Measurements from ENCODE around the gene PAOX. TPM values are rescaled to one million over a fixed set of nuclear protein-coding genes. Genes with fewer than 3 reads are reported as not detected.

Gene PAOX
- total RNA-seq, 2 donors from 2014 or later, result 12.4 to 13.8 TPM

DNA sequence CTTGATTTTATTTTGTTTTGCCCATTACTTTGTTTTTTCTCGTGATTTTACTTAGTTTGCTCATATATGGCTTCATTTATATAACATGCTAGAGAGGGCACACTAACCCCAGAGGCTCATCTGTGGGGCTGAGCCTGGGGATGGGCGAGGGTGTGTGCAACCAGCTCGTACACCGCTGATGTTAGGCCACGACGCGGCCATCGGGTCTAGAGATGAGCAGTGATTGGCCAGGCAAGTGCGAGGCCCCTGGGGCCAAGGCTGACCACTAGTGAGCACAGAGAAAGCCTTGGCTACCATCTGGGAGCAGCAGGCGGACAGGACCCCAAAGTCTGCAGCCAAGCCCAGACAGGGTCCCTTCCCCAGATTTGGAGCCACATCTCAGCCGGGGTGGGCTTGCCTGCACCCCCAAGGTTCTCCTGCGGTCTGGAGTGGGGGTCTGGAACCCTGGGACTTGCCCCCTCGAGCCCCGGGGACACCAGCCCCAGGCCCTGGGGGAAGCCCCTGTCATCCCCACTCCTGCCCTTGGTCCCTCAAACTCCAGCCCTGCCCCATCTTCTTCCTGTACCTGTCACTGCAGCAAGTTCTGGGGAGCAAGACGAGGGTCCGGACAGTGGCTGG, 25.0 kb upstream of the PAOX start:
- no peak overlapping the region for H3K4me3 Mint-ChIP-seq
- no peak for ATAC-seq (replicated peaks in 1 of 2)
- H3K9me3 Mint-ChIP-seq, result no peaks in the 10 kb centered on the region
- no peak for DNase-seq
- H3K27me3 Mint-ChIP-seq (ENCODE audit: low read depth), result peaks cover 4% of the 10 kb centered on the region
- H3K4me1 Mint-ChIP-seq (ENCODE audit: low read depth), result peaks cover 11% of the 10 kb centered on the region
- no peaks in the 10 kb centered on the region for H3K36me3 Mint-ChIP-seq (ENCODE audit: insufficient read depth in 2 of 2)
- no peak overlapping the region for H3K27ac Mint-ChIP-seq

DNA sequence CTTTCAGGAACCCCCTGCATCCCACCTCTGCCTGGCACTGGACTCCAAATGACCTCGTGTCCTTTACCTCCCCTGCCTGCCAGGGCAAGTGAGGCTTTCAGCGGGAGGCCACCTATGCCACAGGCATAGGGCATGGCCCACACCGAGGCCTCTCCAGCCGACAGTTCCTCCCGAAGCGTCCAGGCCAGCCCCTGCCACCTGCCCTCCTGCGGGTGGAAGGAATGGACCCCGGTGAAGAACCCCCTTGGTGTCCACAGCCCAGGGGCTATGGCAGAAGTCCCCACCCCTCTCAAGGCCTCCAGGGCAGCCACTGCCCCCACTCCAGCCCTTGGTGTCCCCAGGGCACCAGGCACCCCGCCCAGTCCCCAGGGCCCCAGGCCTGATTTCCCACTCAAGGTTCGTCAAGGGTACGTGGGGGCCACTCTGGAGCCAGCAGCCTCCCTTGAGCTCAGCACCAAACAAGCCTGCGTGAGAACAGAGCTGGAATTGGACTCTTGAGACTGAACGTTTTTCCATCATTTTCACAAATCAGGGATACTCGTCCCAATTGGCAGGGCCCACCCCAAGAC, 24.3 kb upstream of the PAOX start:
- Mint-ChIP-seq H3K4me3 (no peak overlapping the region), H3K27ac (no peak overlapping the region), H3K4me1 (ENCODE audit: low read depth) (peaks cover 7% of the 10 kb centered on the region), H3K9me3 (no peaks in the 10 kb centered on the region), H3K36me3 (ENCODE audit: insufficient read depth in 2 of 2) (no peaks in the 10 kb centered on the region), H3K27me3 (ENCODE audit: low read depth) (no peaks in the 10 kb centered on the region)
- DNase-seq (no peak), ATAC-seq (replicated peaks in 1 of 2) (no peak)

DNA sequence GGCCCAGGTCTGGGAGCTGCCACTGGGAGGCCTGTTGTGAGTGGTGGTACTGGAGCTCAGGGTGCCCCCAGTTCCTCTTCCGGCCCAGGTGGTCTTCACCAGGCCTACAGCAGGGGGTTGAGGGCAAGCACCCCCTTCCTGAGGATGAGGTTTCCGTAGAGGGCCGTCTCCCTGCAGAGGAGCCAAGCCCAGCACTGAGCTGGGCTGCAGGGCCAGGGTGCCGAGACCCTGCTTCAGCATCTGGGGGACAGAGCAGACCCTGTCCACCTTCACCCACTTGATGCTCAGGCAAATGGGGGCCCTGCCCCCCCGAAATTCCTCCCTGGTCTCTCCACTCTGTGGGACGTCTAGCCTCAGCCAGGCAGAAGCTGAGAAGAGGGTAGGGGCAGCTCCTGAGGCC, 23.8 kb upstream of the PAOX start:
- no peaks in the 10 kb centered on the region for H3K36me3 Mint-ChIP-seq (ENCODE audit: insufficient read depth in 2 of 2)
- no peak for ATAC-seq (replicated peaks in 1 of 2)

DNA sequence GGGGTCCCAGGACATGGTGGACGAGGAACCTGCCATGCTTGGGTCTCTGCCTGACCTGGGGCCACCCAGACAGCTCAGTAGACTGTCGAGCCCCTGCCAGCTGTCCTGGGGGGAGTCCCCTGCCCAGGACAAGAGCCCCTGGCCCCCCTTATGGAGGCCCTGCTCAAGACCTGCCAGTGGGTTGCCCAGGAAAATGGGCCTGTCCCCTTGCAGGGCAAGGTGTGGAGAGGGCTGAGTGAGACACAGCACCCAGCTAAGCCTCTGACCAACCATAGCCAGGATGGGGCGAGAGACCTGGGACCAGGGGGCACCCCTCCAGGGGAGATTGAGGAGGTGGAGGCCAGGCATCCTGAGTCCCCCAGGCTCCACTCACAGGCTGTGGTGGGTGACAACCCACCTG, 23.1 kb upstream of the PAOX start:
- no peak overlapping the region for H3K27ac Mint-ChIP-seq
- peaks cover 7% of the 10 kb centered on the region for H3K4me1 Mint-ChIP-seq (ENCODE audit: low read depth)
- DNase-seq, result no peak
- H3K36me3 Mint-ChIP-seq (ENCODE audit: insufficient read depth in 2 of 2), result no peaks in the 10 kb centered on the region
- H3K9me3 Mint-ChIP-seq, result no peaks in the 10 kb centered on the region
- no peaks in the 10 kb centered on the region for H3K27me3 Mint-ChIP-seq (ENCODE audit: low read depth)
- ATAC-seq (replicated peaks in 1 of 2), result no peak
- H3K4me3 Mint-ChIP-seq, result peak overlapping the region; percentile 69 to 71

More for the DNA sequence above, 23.8 kb upstream of the PAOX start:
- peaks cover 7% of the 10 kb centered on the region for H3K4me1 Mint-ChIP-seq (ENCODE audit: low read depth)
- no peak overlapping the region for H3K27ac Mint-ChIP-seq
- DNase-seq, result no peak
- H3K9me3 Mint-ChIP-seq, result no peaks in the 10 kb centered on the region
- no peak overlapping the region for H3K4me3 Mint-ChIP-seq
- no peaks in the 10 kb centered on the region for H3K27me3 Mint-ChIP-seq (ENCODE audit: low read depth)

DNA sequence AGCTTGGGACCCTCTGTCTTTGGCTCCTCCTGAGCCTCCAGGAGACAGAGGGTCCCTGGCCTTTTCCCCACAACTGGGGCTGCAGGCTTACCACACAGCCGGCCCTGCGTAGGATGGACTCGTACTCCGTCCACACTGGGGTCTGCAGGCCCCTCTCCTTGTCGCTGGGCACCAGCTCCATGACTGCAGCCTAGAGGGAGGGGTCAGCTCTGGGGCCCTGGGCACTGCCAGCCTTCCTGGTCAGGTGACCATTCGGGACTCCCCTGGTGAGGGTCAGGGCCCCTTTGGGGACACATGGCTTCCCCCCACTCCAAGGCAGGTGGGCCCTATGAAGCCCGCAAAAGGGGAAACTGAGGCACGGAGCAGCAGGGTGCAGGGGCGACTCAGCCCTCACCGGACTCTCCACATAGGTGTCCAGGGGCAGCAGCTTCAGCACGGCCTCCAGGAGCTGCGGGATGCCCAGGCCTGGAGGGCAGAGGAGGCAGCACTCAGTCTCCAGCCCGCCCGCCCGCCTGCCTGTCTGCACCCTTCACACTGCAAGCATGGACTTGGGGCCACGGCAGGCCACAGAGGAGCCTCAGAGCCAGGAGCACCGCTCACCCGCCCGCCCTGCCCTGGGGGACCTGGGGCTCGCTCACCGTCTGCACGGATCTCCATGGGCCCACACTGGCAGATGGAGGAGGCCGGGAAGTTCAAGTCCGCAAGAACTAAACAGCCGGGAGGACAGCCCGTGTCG, 22.3 kb upstream of the PAOX start:
- ATAC-seq (replicated peaks in 1 of 2) (no peak), DNase-seq (no peak)
- no peak overlapping the region for H3K27ac Mint-ChIP-seq
- peaks cover 9% of the 10 kb centered on the region for H3K4me1 Mint-ChIP-seq (ENCODE audit: low read depth)
- H3K27me3 Mint-ChIP-seq (ENCODE audit: low read depth), result no peaks in the 10 kb centered on the region
- no peaks in the 10 kb centered on the region for H3K9me3 Mint-ChIP-seq
- no peaks in the 10 kb centered on the region for H3K36me3 Mint-ChIP-seq (ENCODE audit: insufficient read depth in 2 of 2)
- H3K4me3 Mint-ChIP-seq, result peak overlapping the region; percentile 79 to 83

DNA sequence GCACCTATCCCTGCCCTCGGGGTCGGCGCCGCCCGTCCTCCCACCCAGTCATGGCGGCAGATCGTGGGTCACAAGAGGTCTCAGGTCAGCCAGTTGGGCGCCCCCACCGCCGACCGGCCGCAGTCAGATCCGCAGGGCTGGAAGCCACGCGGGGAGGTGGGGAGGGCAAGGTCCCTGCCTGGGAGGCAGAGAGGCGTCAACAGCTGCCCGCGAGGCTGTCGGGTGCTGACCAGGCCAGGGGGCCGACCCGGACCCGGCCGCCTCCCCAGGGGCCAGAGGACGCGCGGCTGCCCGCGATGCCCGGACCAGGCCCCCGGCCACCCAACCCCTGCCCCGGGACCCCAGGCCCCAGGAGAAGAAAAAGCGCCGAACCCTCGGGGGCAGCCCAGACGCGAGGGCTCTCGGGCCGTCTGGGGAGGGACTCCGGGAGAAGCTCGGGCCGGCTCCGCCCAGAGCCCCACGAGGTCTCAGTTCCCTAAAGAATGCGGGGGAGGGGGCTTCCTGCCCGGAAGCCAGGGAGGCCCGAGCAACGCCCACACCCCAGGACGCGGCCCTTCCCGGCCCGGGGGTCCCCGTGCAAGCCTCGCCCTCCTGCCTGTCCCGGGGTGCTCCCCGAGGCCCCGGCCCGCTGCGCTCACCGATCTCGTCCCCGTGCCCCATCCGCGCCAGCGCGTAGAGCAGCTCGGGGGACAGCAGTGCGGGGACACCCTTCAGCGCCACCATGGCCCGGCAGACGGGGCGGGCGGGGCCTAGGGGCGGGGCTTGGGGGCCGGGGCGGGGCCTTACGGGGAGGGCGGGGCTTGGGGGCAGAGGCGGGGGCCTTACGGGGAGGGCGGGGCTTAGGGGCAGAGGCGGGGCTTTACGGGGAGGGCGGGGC, 21.5 kb upstream of the PAOX start, which contains the start of gene FUOM:
Gene FUOM (minus strand): TSS at position 735 of the 877 bp plus-strand sequence. CDS start 12 bp downstream, at position 723.
- Mint-ChIP-seq H3K4me3 (peak within 1 kb of the TSS; percentile 79 to 83), H3K4me1 (ENCODE audit: low read depth) (peaks cover 14% of the 10 kb centered on the region), H3K27ac (no peak within 1 kb of the TSS), H3K27me3 (ENCODE audit: low read depth) (no peaks in the 10 kb centered on the region), H3K9me3 (no peaks in the 10 kb centered on the region), H3K36me3 (ENCODE audit: insufficient read depth in 2 of 2) (peaks cover 0 to 3% of the 10 kb centered on the region in 2 donors)
- peak; percentile 92 for ATAC-seq (replicated peaks in 1 of 2)
- peak; percentile 79 to 80 for DNase-seq

DNA sequence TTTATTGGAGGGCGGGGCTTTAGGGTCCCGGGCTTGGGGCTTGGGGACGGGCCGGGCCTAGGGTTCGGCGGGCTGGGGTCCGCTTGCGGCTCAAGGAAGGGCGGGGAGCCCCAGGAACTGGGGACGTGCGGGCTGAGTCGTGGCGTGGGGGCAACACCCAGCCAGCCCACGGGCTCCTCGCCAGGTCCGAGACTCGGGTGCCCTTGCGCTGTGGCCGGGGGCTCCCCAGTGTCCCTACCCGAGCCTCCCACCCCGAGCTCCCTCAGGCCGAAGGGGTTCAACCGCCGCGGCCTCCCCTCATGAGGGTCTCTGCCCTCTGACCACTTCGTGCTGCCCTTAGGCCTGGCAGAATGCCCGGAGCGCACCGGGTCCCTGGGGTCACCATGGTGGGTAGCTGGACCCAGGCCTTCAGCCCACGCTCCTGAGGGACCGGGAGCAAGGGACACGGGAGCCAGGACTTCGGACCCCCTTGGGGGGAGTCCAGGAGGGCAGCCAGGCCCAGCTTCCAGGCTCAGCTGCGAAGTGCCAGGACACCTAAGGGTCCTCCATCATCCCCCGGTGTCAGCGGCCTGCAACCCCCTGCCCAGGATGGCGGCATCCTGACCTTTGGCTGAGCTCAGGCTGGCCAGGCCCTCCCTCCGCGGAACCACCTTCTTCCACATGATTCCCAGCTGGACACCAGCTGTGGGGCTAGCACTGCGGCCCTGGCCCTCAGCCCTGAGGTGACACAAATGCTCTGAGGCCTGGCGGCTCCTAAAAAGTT, 20.7 kb upstream of the PAOX start:
- DNase-seq (no peak), ATAC-seq (replicated peaks in 1 of 2) (peak; percentile 30 to 39)
- Mint-ChIP-seq H3K27ac (no peak overlapping the region), H3K9me3 (no peaks in the 10 kb centered on the region), H3K36me3 (ENCODE audit: insufficient read depth in 2 of 2) (peaks cover 0 to 3% of the 10 kb centered on the region in 2 donors), H3K27me3 (ENCODE audit: low read depth) (no peaks in the 10 kb centered on the region), H3K4me1 (ENCODE audit: low read depth) (peaks cover 14% of the 10 kb centered on the region), H3K4me3 (no peak overlapping the region)

DNA sequence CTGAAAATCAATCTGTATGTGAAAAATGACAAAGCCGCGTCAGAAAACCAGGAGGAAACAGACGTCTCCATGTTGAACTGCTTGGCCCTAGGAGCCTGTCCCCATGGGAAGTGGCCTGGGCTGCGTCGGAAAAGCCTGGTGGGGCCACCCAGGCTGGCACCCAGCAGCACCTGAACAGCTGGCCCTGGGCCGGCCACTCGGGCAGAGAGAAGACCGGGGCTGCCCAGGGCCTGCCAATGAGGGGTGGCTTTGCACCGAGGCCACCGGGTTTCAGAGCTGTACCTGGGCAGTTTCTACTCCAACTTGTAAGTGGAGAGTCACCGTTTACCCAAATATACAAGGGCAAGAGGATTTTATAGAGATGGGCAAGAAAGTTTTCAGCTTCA, 20.1 kb upstream of the PAOX start:
- H3K36me3 Mint-ChIP-seq (ENCODE audit: insufficient read depth in 2 of 2), result peaks cover 0 to 3% of the 10 kb centered on the region in 2 donors
- H3K4me1 Mint-ChIP-seq (ENCODE audit: low read depth), result peaks cover 14% of the 10 kb centered on the region
- H3K27ac Mint-ChIP-seq, result no peak overlapping the region
- no peak overlapping the region for H3K4me3 Mint-ChIP-seq
- no peak for ATAC-seq (replicated peaks in 1 of 2)
- H3K27me3 Mint-ChIP-seq (ENCODE audit: low read depth), result no peaks in the 10 kb centered on the region
- no peaks in the 10 kb centered on the region for H3K9me3 Mint-ChIP-seq
- no peak for DNase-seq

DNA sequence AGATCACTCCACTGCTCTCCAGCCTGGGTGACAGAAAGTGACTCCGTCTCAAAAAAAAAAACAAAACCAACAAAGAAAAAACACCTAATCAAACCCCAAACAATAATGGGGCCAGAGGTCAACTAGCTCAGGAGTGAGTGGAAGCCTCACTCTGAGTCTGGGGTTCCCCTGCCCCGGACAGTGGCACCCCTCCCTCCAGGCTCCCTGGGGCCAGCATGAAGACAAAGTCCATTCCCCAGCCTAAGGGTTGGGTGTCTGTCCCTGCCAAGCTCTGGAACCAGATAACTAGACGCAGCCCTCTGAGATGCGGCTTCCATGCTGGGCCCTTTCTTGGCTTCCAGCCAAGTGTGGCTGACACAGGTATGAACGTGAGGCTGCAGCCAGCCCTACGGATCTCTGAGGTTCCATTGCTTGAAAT, 19.5 kb upstream of the PAOX start:
- peaks cover 0 to 3% of the 10 kb centered on the region in 2 donors for H3K36me3 Mint-ChIP-seq (ENCODE audit: insufficient read depth in 2 of 2)
- peaks cover 14% of the 10 kb centered on the region for H3K4me1 Mint-ChIP-seq (ENCODE audit: low read depth)
- no peak overlapping the region for H3K4me3 Mint-ChIP-seq
- no peak overlapping the region for H3K27ac Mint-ChIP-seq
- ATAC-seq (replicated peaks in 1 of 2), result no peak
- no peak for DNase-seq
- H3K27me3 Mint-ChIP-seq (ENCODE audit: low read depth), result no peaks in the 10 kb centered on the region
- H3K9me3 Mint-ChIP-seq, result no peaks in the 10 kb centered on the region

DNA sequence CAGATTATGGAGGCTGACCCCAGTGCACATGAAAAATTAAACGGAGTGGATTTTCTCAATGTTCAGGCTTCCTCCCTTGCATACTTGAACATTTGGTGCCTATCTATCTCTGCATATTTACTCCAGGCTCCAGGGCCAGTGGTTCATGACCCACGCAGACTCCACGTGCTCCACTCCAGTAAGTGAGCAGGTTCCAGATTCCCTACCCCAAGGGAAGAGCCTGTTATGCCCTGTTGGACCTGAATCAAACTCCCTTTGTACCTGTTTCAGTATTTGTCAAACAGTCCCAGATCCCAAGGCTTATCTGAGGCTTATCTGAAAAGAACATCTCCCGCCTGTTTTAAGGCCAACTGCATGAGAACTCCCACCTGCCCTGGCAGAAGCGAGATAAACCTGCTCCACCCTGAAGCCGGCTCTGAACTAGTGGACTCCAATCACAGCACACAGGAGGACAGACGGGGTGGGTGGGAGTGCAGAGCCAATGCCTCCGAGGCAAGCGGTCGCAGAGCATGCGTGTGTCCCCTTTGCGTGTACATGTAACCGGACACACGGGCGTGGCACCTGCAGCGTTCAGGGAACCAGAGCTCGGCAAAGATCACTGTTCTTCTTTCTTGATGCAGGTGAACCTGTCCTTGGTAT, 19.0 kb upstream of the PAOX start:
- DNase-seq, result no peak
- no peak overlapping the region for H3K27ac Mint-ChIP-seq
- H3K4me3 Mint-ChIP-seq, result no peak overlapping the region
- ATAC-seq (replicated peaks in 1 of 2), result no peak
- H3K36me3 Mint-ChIP-seq (ENCODE audit: insufficient read depth in 2 of 2), result peaks cover 0 to 3% of the 10 kb centered on the region in 2 donors
- H3K27me3 Mint-ChIP-seq (ENCODE audit: low read depth), result no peaks in the 10 kb centered on the region
- H3K4me1 Mint-ChIP-seq (ENCODE audit: low read depth), result peaks cover 14% of the 10 kb centered on the region
- H3K9me3 Mint-ChIP-seq, result no peaks in the 10 kb centered on the region

DNA sequence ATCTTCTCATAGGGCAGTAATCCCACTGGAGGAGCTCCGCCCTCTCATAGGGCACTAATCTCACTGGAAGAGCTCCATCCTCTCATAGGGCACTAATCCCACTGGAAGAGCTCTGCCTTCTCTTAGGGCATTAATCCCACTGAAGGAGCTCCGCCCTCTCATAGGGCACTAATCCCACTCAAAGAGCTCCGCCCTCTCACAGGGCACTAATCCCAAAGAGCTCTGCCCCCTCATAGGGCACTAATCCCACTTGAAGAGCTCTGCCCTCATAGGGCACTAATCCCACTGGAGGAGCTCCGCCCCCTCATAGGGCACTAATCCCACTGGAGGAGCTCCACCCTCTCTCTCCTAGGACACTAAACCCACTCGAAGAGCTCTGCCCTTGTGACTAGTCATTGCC, 17.8 kb upstream of the PAOX start:
- Mint-ChIP-seq H3K27me3 (ENCODE audit: low read depth) (no peaks in the 10 kb centered on the region), H3K4me3 (no peak overlapping the region), H3K9me3 (no peaks in the 10 kb centered on the region), H3K4me1 (ENCODE audit: low read depth) (peaks cover 10% of the 10 kb centered on the region), H3K27ac (peak overlapping the region; percentile 43), H3K36me3 (ENCODE audit: insufficient read depth in 2 of 2) (peaks cover 0 to 3% of the 10 kb centered on the region in 2 donors)
- ATAC-seq (replicated peaks in 1 of 2), result no peak
- no peak for DNase-seq
